A549 (cell line): ENCODE data around the gene EME2. TPM values are rescaled to one million over a fixed set of nuclear protein-coding genes. Genes with fewer than 3 reads are reported as not detected.

Experiments used
- ATAC-seq, 2 experiments: fragments of 200-7000 bp in 1 of 2; fragments of >200 bp in 1 of 2; cut with Nextera tagmentation in 1 of 2; cut with Tn5 transposase in 1 of 2; 3 replicates each; pipeline versions ENCODE4 v1.8.0 to v1.9.1; 2018 to 2020; ENCODE audit warnings: mild to moderate bottlenecking in 1 of 2, moderate library complexity in 1 of 2
- CTCF ChIA-PET: fragments of 300-600 bp; sonication (Branson Sonifier 250); formaldehyde crosslinking; extraction: SDS; loops from one replicate; lab custom pipeline; 2021; ENCODE audit warnings: antibody characterized with exemption, inconsistent platforms; lab: Yijun Ruan, JAX
- POLR2A ChIA-PET: fragments of 350-600 bp; formaldehyde crosslinking; extraction: SDS; loops from one replicate; lab custom pipeline; 2021; ENCODE audit warnings: antibody characterized with exemption, inconsistent platforms; lab: Yijun Ruan, JAX
- DNase-seq, 2 experiments: peaks; one replicate each; pipeline versions ENCODE4 v3.0.0 to v3.0.0-alpha.2; 2011 to 2016; ENCODE audit warnings: low read depth in 1 of 2, low spot score in 1 of 2
- FAIRE-seq: peaks from 2 replicates; lab custom pipeline; 2011; peaks lifted over from hg19 to GRCh38; lab: Jason Lieb, UNC
- H3K27ac ChIP-seq, 2 experiments: fragments of >200 bp; sonication (Bioruptor Twin); formaldehyde crosslinking; 3 replicates each; pipeline ENCODE4 v1.5.1; 2016 to 2017
- H3K4me1 ChIP-seq: fragments of >200 bp; sonication (Bioruptor Twin); formaldehyde crosslinking; 3 replicates; pipeline ENCODE4 v1.6.1; 2016
- H3K4me2 ChIP-seq: fragments of >200 bp; sonication (Bioruptor Twin); formaldehyde crosslinking; 3 replicates; pipeline ENCODE4 v1.6.1; 2016
- H3K4me3 ChIP-seq: fragments of >200 bp; sonication (Bioruptor Twin); formaldehyde crosslinking; 3 replicates; pipeline ENCODE4 v1.5.1; 2016
- H3K9me3 ChIP-seq: fragments of >200 bp; sonication (Bioruptor Twin); formaldehyde crosslinking; 3 replicates; pipeline ENCODE4 v1.6.1; 2016
- CEBPB ChIP-seq, 2 experiments: fragments of >200 bp in 1 of 2; sonication (Bioruptor Twin) in 1 of 2; formaldehyde crosslinking in 1 of 2; IDR thresholded peaks; 2 replicates each; pipeline ENCODE4 v1.6.1; 2012 to 2016
- CHD2 ChIP-seq: fragments of 150-350 bp; IDR thresholded peaks from 2 replicates; pipeline ENCODE4 v1.6.1; 2014; ENCODE audit warnings: low read length; ENCODE audit not compliant: partially characterized antibody
- CTCF ChIP-seq: fragments of >200 bp; sonication (Bioruptor Twin); formaldehyde crosslinking; IDR thresholded peaks from 3 replicates; pipeline ENCODE4 v1.5.1; 2016
- EHF ChIP-seq: fragments of 250-450 bp; sonication (Bioruptor Pico); IDR thresholded peaks from 2 replicates; pipeline ENCODE4 v1.5.0; 2020; ENCODE audit warnings: mild to moderate bottlenecking
- EP300 ChIP-seq, 2 experiments: fragments of >200 bp; sonication (Bioruptor Twin); formaldehyde crosslinking; IDR thresholded peaks; 2 replicates in 1 of 2; 3 replicates in 1 of 2; pipeline ENCODE4 v1.6.1; 2016 to 2017
- ESRRA ChIP-seq: fragments of 150-350 bp; IDR thresholded peaks from 2 replicates; pipeline ENCODE4 v1.6.1; 2014; ENCODE audit warnings: mild to moderate bottlenecking, low read length, borderline replicate concordance
- FOSB ChIP-seq: fragments of 250-450 bp; sonication (Bioruptor Pico); IDR thresholded peaks from 2 replicates; pipeline ENCODE4 v1.5.0; 2020; ENCODE audit warnings: mild to moderate bottlenecking, moderate library complexity
- FOSL2 ChIP-seq, 2 experiments: fragments of 450-650 bp in 1 of 2; fragments of >200 bp in 1 of 2; sonication (Bioruptor Twin) in 1 of 2; formaldehyde crosslinking; IDR thresholded peaks; 2 replicates each; pipeline versions ENCODE4 v1.5.0 to v1.6.1; 2016 to 2020; ENCODE audit warnings: mild to moderate bottlenecking in 1 of 2, moderate library complexity in 1 of 2
- GATA3 ChIP-seq: IDR thresholded peaks from 2 replicates; pipeline ENCODE4 v1.6.1; 2012; ENCODE audit warnings: borderline replicate concordance
- HES2 ChIP-seq: fragments of >200 bp; sonication (Bioruptor Twin); formaldehyde crosslinking; IDR thresholded peaks from 2 replicates; pipeline ENCODE4 v1.6.1; 2016
- JUNB ChIP-seq: fragments of >200 bp; sonication (Bioruptor Twin); formaldehyde crosslinking; IDR thresholded peaks from 2 replicates; pipeline ENCODE4 v1.6.1; 2016
- MAZ ChIP-seq: fragments of 150-350 bp; IDR thresholded peaks from 2 replicates; pipeline ENCODE4 v1.6.1; 2014; ENCODE audit warnings: antibody characterized with exemption, low read depth, low read length, borderline replicate concordance
- MYC ChIP-seq: IDR thresholded peaks from 2 replicates; pipeline ENCODE4 v1.6.1; 2012; ENCODE audit warnings: mild to moderate bottlenecking, inconsistent platforms, low read length, improper control_type of control experiment, borderline replicate concordance
- NFE2L2 ChIP-seq: fragments of 150-350 bp; conservative IDR thresholded peaks from 2 replicates; pipeline ENCODE4 v1.6.1; 2014; ENCODE audit warnings: low read length
- RARB ChIP-seq: fragments of 250-450 bp; sonication (Bioruptor Pico); IDR thresholded peaks from 2 replicates; pipeline ENCODE4 v1.8.0; 2021; ENCODE audit warnings: mild to moderate bottlenecking, moderate library complexity
- RCOR1 ChIP-seq: fragments of 150-350 bp; IDR thresholded peaks from 2 replicates; pipeline ENCODE4 v1.6.1; 2014; ENCODE audit warnings: antibody characterized with exemption, low read length, low read depth
- REST ChIP-seq: fragments of 200-600 bp; sonication (generic); IDR thresholded peaks from 2 replicates; pipeline ENCODE4 v1.6.1; 2016; ENCODE audit warnings: antibody characterized with exemption, mild to moderate bottlenecking, moderate library complexity
- RFX5 ChIP-seq: fragments of 450-650 bp; IDR thresholded peaks from 2 replicates; pipeline ENCODE4 v1.7.1; 2014; ENCODE audit warnings: antibody characterized with exemption, mild to moderate bottlenecking, moderate library complexity
- TFCP2L1 ChIP-seq: fragments of 250-450 bp; sonication (Bioruptor Pico); IDR thresholded peaks from 2 replicates; pipeline ENCODE4 v1.5.0; 2021; ENCODE audit warnings: mild to moderate bottlenecking
- TP53 ChIP-seq: fragments of 250-450 bp; sonication (Bioruptor Pico); IDR thresholded peaks from 2 replicates; pipeline ENCODE4 v1.5.0; 2021; ENCODE audit warnings: mild to moderate bottlenecking, moderate library complexity
- USF2 ChIP-seq: fragments of 450-650 bp; IDR thresholded peaks from 2 replicates; pipeline ENCODE4 v1.6.1; 2014; ENCODE audit warnings: antibody characterized with exemption
- WGBS: methylation state at CpG from one replicate; pipeline ENCODE4 v1.1.6; 2017; ENCODE audit errors: missing lambda C conversion rate; 5-methylcytosine and 5-hydroxymethylcytosine counted together
- polyA plus RNA-seq, 4 experiments: library from polyadenylated mRNA; depleted of rRNA in 3 of 4; stranded (reverse); fragments of >200 nt; fragmentation: RNase III in 1 of 4; extraction: RNeasy Plus Mini Kit Qiagen cat#74134 plus additional on column Dnase treatment in 1 of 4; gene quantifications; 2 replicates in 3 of 4; 3 replicates in 1 of 4; pipeline ENCODE4 v1.2.3, GENCODE V29; 2011 to 2017

Gene EME2
- polyA plus RNA-seq, 2 of the 4 experiments (the other 2 are of a cell fraction) = 2.9 to 16.5 TPM

GRCh38 chr16:1741553-1742165 lies 31.0 kb upstream of the EME2 start (continued):
- TF ChIP-seq RFX5 (no peak), REST (no peak), ESRRA (no peak), CHD2 (no peak), EP300 (IDR thresholded peaks at IDR 0.05) (no peak)

- no peaks in the 10 kb centered on the region; the same call in 2 of the 3 replicates for H3K9me3 ChIP-seq
- ATAC-seq = no peak
- no peak overlapping the region for H3K27ac ChIP-seq
- ChIA-PET POLR2A (interaction anchor here (1.2 kb wide), 1 partner anchor 38 kb away, joined by 4 read pairs; the partner anchor contains the start of gene MAPK8IP3), CTCF (interaction anchor here (1.2 to 2.8 kb wide), 5 partner anchors 14 to 38 kb away, joined by 3 to 13 read pairs (median 5); partner anchors contain the start of gene MAPK8IP3)
- FAIRE-seq = no peak
- no peak for DNase-seq
- no peak overlapping the region for H3K4me2 ChIP-seq
- H3K4me1 ChIP-seq = peaks cover 22% of the 10 kb centered on the region
- 91% methylated on average over 30 of the region's 32 CpGs for WGBS
- no peak for TF ChIP-seq CEBPB (IDR thresholded peaks at IDR 0.05)
- no peak for TF ChIP-seq CTCF
- no peak for TF ChIP-seq RARB (CRISPR knock-in tag)
- TF ChIP-seq USF2 = no peak
- TF ChIP-seq MYC = no peak
- TF ChIP-seq JUNB = no peak
- TF ChIP-seq HES2 = no peak
- TF ChIP-seq FOSL2 (IDR thresholded peaks at IDR 0.05) = no peak
- TF ChIP-seq FOSL2 (CRISPR knock-in tag; IDR thresholded peaks at IDR 0.05) = no peak
- no peak for TF ChIP-seq TFCP2L1 (CRISPR knock-in tag)
- no peak for TF ChIP-seq RCOR1
- no peak for TF ChIP-seq NFE2L2
- TF ChIP-seq MAZ = no peak
- TF ChIP-seq EHF (CRISPR knock-in tag) = no peak
- TF ChIP-seq FOSB (CRISPR knock-in tag) = no peak
- no peak for TF ChIP-seq GATA3
- no peak for TF ChIP-seq TP53 (CRISPR knock-in tag)
- H3K4me3 ChIP-seq = no peak overlapping the region
These were observed 29.0 kb upstream of the EME2 start for GRCh38 chr16:1743376-1744337.
